Right kidney (tissue), 1 donor: ENCODE measurements around the gene KCNQ1OT1.
A peak's percentile ranks its signal among the peaks of the same experiment; 100 is the strongest.
"Not testable (repeated sequence)": the region's sequence is repeated elsewhere in the genome, so short reads cannot be mapped to it uniquely, and the experiment has no call there.

Experiments used
- DNase-seq: peaks from one replicate; pipeline ENCODE4 v3.0.0-alpha.2; 2016

Gene KCNQ1OT1

DNA sequence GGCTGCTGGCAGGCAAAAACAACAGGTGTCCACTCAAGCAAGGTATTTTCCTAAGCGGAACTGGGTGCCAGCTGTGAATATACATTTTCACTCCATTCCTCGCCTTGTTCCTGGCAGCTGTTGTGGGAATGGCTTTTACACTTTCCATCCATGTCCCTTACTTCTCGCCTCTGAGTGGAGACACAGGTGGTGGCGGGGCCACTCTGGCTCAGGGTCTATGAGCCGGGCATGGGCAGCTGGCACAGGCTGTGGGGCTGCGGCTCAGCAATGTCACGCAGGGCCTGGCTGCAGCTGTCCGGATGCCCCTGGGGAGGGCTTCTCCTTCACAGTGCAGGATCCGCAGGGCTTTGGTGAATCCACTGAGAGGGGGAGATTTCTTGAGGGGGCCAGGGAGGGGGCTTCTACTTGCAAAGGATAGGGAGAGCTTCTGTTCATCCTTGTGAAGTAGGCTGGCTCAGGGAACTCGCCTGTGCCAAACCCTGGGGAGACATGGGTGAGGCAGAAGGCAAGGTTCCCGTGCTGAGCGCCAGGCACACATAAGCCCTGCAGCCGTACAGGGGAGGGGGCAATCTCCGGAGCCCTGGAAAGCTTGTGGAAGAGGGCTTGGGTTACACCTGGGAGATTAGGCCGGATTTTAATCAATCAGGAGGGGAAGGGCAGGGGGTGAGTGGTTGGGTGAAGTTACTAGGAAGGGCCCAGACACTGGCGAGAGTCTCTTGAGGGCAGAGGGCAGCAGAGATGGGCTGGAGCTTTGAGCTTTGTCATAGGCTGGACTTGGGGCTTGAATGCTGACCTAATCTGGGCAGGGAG lies 45.7 kb downstream of the KCNQ1OT1 start:
- no peak for DNase-seq

DNA sequence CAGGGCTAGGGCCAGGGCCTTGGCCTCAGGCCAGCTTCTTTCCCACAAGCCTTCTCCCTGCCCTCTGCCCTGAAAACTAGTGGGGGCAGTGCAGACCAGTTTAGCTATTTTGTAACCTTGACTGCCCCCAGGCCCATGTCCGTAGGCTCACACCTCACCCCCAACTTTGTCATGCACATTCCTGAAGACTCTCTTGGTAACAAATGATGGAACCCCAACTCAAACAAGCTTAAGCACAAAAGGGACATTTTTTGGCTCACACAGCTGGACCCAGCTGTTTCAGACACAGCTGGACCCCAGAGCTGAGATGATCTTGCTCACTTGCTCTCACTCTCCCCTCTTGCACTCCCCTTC lies 46.6 kb downstream of the KCNQ1OT1 start:
- DNase-seq = peak; percentile 23

DNA sequence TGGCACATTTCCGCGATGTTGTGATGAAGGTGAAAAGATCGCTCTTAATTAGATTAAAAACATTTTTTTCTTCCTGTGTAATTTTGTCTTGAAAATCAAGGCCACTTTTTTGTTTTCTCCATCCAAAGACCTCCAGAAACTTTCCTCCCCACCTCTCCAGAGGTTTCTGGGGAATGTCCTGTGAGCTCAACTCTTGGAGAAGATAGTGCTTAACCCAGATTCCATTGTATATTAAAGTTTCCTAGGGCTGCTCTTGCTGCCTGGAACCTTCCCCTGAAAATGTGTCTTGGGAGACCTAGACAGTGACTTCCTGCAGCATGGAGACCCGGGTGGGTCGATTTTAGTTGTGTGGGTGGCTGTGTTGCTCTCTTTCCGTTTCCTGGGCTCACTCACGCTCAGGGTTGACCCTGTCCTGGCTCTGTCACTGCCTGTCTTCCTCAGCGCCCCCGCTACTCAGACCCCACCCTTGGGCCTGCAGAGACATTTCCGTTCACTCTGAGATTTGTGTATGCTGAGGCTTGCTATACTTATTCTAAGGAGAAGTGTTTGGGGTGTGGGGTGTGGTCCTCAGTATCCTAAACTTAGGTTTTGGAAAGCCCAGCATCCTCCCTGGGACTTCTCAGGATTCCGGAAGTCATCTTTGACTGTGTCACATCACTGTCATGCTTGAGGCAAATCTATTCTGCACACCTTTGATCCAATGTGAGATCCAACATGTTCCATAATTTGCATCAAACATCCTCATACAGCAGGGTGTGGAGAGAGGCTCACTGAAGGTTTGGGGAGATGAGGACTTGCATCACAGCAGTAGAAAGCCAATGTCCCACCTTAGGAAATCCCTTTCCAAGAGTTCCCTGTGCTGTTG lies 47.2 kb downstream of the KCNQ1OT1 start:
- no peak for DNase-seq

GRCh38 chr11:2651826-2652271 lies 47.9 kb downstream of the KCNQ1OT1 start:
- DNase-seq = no peak

GRCh38 chr11:2651054-2651617 lies 48.7 kb downstream of the KCNQ1OT1 start:
- no peak for DNase-seq

GRCh38 chr11:2650343-2650867 lies 49.4 kb downstream of the KCNQ1OT1 start:
- no peak for DNase-seq

DNA sequence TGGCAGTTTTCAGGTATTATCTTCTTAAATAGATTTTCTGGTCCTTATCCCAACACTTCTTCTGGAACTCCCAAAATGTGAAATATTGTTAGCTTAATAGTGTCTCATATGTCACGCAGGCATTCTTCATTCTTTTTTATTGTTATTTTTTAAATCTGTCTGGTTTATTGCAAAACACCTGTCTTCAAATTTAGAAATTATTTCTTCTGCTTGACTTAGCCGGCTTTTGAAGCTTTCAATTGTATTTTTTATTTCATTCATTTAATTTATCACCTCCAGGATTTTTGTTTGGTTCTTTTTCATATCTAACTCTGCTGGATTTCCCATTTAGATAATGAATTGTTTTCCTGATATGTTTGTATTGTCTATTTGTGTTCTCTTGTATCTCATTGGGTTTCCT lies 49.9 kb downstream of the KCNQ1OT1 start:
- DNase-seq = no peak

- no peak for DNase-seq
These were observed 50.4 kb downstream of the KCNQ1OT1 start for GRCh38 chr11:2649400-2649799.

- no peak for DNase-seq
These were observed 51.8 kb downstream of the KCNQ1OT1 start for GRCh38 chr11:2647953-2648352.

GRCh38 chr11:2647167-2647566 lies 52.6 kb downstream of the KCNQ1OT1 start:
- DNase-seq = no peak

- no peak for DNase-seq
These were observed 54.0 kb downstream of the KCNQ1OT1 start for GRCh38 chr11:2645779-2646118.

DNA sequence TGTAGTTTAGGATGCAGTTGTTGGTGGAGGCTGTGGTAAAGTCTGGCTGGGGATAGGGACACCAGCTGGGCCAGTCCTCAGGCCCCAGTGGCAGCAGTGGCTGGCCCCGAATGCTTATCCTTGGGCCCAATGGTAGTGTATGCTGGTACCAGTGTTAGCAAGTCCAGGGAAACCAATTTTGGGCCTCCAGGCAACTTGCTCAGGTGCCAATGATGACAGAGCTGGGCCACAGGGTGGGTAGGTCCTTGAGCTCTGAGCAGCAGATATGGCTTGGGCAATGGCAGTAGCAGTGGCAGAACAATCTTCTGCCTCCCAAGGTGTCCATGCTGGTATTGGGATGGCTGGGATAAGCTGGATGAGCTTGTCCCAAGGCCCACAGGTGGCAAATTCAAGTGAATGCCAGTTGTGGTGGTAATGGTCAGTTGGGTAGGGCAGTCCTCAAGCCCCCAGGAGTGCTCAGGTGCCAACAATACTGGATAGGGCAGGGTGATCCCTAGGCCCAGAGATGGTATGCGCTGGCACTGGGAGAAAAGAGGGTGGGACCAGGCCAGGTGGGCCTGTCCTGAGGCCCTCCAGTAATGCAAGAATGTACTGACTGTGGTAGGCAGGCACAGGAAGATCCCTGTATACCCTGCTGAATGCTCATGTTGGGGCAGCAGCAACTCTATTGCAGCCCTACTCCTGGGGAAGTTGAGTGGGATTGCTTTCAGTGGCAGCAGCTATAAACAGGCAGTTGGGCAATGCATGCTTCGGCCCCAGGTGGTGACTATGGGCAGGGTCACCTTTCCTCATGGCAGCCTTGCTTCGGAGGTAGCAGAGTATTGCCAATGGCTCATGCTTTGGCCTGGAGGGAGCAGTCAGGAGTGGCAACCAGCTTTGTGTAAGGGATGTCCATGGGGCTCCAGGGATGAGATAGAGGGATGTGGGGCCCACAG lies 54.7 kb downstream of the KCNQ1OT1 start:
- no peak for DNase-seq

DNA sequence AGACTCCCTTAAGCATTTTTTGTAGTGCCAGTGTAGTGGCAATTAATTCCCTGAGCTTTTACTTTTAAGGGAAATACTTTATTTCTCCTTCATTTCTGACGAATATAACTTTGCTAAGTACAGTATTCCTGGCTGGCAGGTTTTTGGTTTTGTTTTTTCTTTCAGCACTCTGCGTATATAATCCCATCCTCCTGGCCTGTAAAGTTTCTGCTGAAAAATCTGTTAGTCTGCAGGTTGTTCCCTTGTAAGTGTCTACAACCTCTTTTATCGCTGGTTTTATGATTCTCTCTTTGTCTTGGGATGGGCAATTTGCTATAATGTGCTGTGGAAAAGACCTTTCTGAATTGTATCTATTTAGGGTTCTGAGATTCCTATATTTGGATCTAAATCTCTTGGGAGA lies 56.0 kb downstream of the KCNQ1OT1 start:
- DNase-seq = no peak

- DNase-seq = no peak
These were observed 58.2 kb downstream of the KCNQ1OT1 start for GRCh38 chr11:2641623-2642022.

DNA sequence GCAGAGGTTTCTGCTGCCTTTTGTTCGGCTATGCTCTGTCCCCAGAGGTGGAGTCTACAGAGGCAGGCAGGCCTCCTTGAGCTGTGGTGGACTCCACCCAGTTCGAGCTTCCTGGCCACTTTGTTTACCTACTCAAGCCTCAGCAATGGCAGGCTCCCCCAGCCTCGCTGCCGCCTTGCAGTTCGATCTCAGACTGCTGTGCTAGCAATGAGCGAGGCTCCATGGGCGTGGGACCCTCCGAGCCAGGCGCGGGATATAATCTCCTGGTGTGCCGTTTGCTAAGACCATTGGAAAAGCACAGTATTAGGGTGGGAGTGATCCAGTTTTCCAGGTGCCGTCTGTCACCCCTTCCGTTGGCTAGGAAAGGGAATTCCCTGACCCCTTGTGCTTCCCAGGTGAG lies 60.0 kb downstream of the KCNQ1OT1 start:
- not testable (repeated sequence) for DNase-seq

- no peak for DNase-seq
These were observed 68.6 kb downstream of the KCNQ1OT1 start for GRCh38 chr11:2631161-2631560.

DNA sequence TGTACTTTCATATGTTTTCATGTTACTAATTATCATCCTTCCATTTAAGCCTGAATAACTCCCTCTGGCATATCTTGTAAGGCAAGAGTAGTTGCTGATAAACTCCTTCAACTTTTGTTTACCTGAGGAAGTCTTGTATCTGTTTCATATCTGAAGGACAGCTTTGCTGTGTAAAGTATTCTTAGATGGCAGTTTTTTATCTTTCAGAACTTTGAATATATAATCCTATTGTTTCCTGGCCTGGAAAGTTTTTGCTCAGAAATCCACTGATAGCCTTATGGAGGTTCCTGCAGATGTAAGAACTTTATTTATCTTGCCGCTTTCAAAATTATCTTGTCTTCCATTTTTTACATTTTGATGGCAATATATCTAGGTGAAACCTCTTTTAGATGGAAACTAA lies 69.1 kb downstream of the KCNQ1OT1 start:
- DNase-seq = no peak

DNA sequence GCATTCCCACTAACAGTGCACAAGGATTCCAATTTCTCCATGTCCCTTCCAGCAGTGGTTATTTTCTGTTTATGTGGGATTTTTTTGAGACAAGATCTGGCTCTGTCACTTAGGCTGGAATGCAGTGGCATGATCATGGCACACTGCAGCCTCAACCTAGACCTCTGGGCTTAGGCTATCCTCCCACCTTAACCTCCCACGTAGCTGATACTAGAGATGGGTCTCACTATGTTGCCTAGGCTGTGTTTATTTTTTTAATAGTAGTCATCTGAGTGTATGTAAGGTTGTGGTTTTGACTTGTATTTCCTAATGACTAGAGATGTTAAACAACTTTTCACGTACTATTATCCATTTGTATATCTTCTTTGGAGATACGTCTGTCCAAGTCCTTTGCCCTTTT lies 74.6 kb downstream of the KCNQ1OT1 start:
- DNase-seq = no peak

DNA sequence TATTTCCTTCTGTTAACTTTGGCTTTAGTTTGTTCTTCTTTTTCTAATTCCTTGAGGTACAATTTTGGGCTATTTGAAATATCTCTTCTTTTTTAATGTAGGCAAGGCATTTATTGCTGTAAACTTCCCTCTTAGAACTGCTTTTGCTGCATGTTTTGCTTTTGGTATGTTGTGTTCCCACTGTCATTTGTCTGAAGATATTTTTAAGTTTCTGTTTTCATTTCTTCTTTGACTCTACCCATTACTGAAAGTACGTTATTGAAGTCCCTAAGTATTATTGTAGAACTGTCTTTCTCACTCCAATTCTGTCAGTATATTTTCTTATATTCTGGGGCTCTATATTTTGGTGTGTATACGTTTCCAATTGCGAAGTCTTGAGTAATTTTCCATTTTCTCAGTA lies 77.9 kb downstream of the KCNQ1OT1 start:
- no peak for DNase-seq

DNA sequence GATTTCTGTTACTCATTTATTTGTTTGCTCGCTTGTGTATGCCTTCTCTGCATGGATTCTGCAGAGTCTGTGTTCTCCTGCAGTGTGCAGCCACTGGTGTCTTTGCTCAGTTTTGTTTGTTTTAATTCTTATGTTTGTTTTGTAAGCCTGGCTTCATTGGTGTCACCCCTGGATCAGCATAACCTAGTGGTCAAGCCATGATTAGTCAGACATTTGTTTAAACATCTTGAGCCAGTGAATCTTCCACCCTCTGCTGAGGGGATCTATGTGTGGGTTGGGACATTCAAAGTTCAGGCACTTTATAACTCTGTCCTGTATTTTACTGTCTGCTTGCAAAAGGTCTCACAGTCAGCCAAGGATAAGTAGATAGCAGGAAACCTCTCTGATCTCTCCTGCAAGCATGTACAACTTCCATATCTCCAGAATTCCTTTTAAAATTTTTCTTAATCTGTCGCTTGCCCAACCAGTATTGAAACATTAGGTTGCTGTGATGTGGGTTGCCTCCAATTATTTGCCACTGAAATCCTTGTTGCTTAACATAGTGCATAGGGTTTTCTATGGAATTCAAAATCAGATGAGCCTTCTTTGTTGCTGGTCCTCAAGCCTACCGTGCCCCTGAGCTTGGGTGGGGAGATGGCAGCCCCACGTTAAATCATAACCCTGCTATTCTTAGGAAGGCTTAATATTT lies 86.8 kb downstream of the KCNQ1OT1 start:
- DNase-seq = no peak

GRCh38 chr11:2609345-2609744 lies 90.4 kb downstream of the KCNQ1OT1 start:
- no peak for DNase-seq
